Memory B cell (primary cell): ENCODE results near the gene CST5.

Experiments
- ATAC-seq: fragments of 150-1000 bp; cut with Tn5 transposase; 2 replicates; pipeline ENCODE4 v1.10.0; 2021; ENCODE audit warnings: low read depth, mild to moderate bottlenecking, moderate library complexity
- DNase-seq, 2 donors: peaks; one replicate each; pipeline ENCODE4 v3.0.0; 2022; ENCODE audit warnings: low spot score in 2 of 2
- H3K27ac Mint-ChIP-seq: one replicate; pipeline ENCODE4 v1.8.0; 2022; ENCODE audit warnings: mild to moderate bottlenecking, moderate library complexity, mixed read lengths
- H3K27me3 Mint-ChIP-seq: one replicate; pipeline ENCODE4 v1.8.0; 2022; ENCODE audit warnings: mixed read lengths
- H3K36me3 Mint-ChIP-seq: one replicate; pipeline ENCODE4 v1.8.0; 2022; ENCODE audit warnings: mild to moderate bottlenecking, mixed read lengths
- H3K4me1 Mint-ChIP-seq: one replicate; pipeline ENCODE4 v1.8.0; 2022; ENCODE audit warnings: mixed read lengths
- H3K4me3 Mint-ChIP-seq: one replicate; pipeline ENCODE4 v1.8.0; 2022; ENCODE audit warnings: mild to moderate bottlenecking, moderate library complexity, mixed read lengths
- H3K9me3 Mint-ChIP-seq: one replicate; pipeline ENCODE4 v1.8.0; 2022; ENCODE audit warnings: mixed read lengths

Gene CST5, protein sequence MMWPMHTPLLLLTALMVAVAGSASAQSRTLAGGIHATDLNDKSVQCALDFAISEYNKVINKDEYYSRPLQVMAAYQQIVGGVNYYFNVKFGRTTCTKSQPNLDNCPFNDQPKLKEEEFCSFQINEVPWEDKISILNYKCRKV

DNA sequence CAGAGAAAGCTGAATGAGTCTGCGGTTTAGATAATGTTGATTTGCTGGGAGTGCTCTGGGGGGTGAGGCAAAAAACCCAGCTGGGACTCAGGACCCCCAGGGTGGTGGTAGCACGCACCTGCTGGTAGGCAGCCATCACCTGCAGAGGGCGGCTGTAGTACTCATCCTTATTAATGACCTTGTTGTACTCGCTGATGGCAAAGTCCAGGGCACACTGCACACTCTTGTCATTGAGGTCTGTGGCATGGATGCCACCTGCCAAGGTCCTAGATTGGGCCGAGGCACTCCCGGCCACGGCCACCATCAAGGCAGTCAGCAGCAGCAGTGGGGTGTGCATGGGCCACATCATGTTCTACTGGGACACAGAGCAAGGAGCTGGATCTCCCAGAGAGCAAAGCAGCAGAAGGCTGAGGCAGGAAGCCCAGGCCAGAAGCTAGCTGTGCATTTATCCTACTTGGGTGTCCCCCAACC lies at the start of gene CST5:
CST5 (minus strand) TSS at position 421 of the 471 bp plus-strand sequence; CDS start at position 349, 72 bp downstream.
- Mint-ChIP-seq H3K27me3 (peaks cover 7% of the 10 kb centered on the region), H3K4me3 (no peak within 1 kb of the TSS), H3K27ac (no peak within 1 kb of the TSS), H3K4me1 (peaks cover 3% of the 10 kb centered on the region), H3K9me3 (no peaks in the 10 kb centered on the region), H3K36me3 (no peaks in the 10 kb centered on the region)
- DNase-seq: no peak
- ATAC-seq: no peak

DNA sequence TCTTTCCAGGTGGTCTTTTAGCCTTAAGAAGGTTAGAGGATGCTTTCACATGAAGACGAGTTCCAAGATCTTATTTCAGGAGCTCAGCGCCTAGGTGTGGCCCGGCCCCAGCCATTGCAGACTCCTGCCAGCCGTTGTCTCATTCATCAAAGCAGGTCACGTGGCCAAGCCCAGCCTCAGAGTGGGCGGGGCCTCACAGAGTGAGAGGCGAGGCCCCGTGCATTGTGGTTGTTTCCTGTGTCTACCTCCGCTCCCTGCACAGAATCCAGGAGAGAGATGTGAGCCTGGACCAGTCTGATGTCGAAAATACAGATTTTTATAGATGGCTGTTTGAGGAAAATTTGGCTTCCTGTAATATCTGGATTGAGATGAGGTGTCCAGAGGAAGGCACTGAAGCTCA lies 49.2 kb upstream of the CST5 start:
- H3K27me3 Mint-ChIP-seq: peaks cover 4% of the 10 kb centered on the region
- H3K36me3 Mint-ChIP-seq: peaks cover 2% of the 10 kb centered on the region
- ATAC-seq: no peak
- DNase-seq: no peak
- peaks cover 9% of the 10 kb centered on the region for H3K9me3 Mint-ChIP-seq
- no peaks in the 10 kb centered on the region for H3K4me1 Mint-ChIP-seq
- H3K27ac Mint-ChIP-seq: no peak overlapping the region
- H3K4me3 Mint-ChIP-seq: no peak overlapping the region

DNA sequence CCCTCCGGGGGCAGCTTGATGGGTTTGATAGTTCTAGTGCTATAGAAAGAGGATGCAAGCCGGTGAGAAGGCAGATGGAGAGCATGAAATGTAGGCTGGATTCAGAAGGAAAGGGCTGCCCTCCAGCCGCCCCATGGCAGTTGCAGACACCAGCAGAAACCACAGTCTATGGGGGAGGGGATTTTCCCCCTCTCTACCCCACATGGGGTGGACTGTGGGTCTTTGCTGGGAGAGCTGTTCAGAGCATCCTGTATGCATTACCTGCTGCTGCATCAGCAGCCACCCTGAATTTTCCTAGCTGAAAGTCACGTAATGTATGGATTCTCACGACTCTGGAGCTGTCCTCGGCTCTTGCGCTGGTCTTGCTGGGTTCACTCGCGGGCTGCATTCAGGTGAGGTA lies 48.8 kb upstream of the CST5 start:
- ATAC-seq (no peak), DNase-seq (no peak)
- Mint-ChIP-seq H3K4me3 (no peak overlapping the region), H3K27me3 (peaks cover 4% of the 10 kb centered on the region), H3K9me3 (peaks cover 9% of the 10 kb centered on the region), H3K27ac (no peak overlapping the region), H3K36me3 (peaks cover 2% of the 10 kb centered on the region), H3K4me1 (no peaks in the 10 kb centered on the region)

DNA sequence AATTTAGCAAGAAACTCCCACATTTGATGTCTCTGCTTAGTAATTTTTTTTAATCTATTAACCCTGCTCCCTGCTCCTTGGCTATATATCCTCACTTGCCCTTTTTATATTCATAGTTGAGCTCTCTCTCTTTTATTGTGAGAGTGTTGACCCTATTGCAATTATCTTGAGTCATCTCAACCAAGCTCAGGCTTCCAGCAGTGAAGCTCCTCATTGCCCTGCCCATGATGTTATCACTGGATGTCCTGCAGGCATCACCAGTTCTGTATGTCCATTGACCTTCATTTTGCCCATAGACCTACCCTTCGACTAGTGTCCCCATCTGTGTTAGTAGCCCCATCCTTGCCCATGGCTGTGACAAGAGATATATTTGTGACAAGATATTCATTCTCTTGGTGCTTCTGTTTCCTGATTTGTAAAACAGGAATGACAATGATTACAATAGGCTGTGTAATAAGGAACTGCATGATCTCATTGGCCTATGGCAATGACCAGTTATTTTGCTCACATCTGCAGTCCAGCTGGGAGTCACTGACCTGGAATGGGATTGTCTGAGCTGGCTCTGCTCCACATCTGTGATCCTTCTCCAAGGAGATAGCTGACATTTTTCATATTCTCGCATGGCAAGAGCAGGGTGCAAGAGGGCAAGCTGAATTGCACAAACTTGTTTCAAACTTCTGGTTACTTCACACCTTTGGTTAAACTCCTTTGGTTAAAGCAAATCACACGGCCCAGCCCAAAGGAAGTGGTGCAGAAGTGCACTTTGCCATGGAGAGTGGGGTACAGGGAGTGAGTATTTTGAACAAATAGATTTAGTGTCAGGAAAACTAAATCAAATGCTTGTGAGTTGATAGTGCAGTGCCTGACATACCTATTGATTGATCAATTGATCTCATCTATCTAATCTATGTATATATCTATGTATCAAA lies 47.7 kb upstream of the CST5 start:
- Mint-ChIP-seq H3K27ac (no peak overlapping the region), H3K4me3 (no peak overlapping the region)

DNA sequence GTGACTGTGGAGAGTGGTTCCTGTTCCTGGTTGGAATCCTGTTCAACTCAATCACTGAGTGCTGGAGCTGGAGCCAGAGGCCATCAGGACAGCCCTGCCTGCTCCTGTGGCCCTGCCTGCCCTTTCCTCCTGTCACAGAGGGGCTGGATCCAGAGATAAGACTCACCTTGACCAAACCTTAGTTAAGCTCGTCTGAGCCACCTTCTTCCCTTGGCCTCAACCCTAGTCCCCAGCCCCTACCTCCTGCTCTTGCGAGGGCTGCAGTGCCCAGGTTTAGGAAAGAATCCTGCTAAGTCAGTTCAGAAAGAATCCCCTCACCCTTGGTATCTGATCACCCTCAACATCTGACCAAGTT lies 47.0 kb upstream of the CST5 start:
- Mint-ChIP-seq H3K4me3 (no peak overlapping the region), H3K36me3 (peaks cover 2% of the 10 kb centered on the region), H3K9me3 (peaks cover 11% of the 10 kb centered on the region), H3K4me1 (no peaks in the 10 kb centered on the region), H3K27me3 (peaks cover 10% of the 10 kb centered on the region), H3K27ac (no peak overlapping the region)
- DNase-seq (no peak), ATAC-seq (no peak)

More for the DNA sequence above, 47.7 kb upstream of the CST5 start:
- no peaks in the 10 kb centered on the region for H3K4me1 Mint-ChIP-seq
- H3K36me3 Mint-ChIP-seq: peaks cover 2% of the 10 kb centered on the region
- peaks cover 11% of the 10 kb centered on the region for H3K9me3 Mint-ChIP-seq
- H3K27me3 Mint-ChIP-seq: peaks cover 9% of the 10 kb centered on the region
- ATAC-seq (no peak), DNase-seq (no peak)

DNA sequence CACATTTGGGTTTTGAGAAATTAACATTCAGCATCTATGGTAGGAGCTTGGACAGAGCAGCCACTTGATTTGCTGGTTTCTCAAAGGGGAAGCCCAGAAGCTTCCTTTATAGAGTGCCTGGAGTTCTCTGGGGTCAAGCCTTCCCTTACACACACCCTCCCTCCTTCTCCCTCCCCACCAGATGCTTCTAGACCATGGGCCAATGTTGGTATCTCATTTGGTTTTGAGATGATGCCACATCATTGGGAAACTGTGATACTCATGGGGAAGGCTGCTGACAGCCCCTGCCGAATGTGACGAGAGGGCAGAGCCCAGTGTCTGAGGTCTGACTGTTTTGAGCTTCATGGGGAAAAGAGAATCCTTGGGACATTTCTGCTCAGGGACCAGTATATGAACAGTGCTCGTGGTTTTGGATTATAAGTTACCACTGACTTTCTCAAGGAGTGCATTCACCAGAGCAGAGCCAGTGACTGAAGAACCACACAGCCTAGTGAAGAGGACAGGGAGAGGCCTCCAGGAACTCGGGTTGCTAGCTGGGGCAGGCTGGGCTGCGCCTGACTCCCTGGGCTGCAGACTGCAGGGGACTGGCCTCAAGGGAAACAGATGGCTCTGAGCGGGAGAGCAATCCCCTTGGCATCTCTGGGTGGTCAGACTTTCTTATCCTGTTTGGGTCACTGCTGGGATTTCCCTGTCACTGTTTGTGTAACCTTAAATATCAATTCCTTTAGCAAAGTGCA lies 46.4 kb upstream of the CST5 start:
- peaks cover 2% of the 10 kb centered on the region for H3K36me3 Mint-ChIP-seq
- no peak overlapping the region for H3K4me3 Mint-ChIP-seq
- ATAC-seq (no peak), DNase-seq (no peak)
- peaks cover 10% of the 10 kb centered on the region for H3K27me3 Mint-ChIP-seq
- no peaks in the 10 kb centered on the region for H3K4me1 Mint-ChIP-seq
- H3K27ac Mint-ChIP-seq: no peak overlapping the region
- peaks cover 11% of the 10 kb centered on the region for H3K9me3 Mint-ChIP-seq

DNA sequence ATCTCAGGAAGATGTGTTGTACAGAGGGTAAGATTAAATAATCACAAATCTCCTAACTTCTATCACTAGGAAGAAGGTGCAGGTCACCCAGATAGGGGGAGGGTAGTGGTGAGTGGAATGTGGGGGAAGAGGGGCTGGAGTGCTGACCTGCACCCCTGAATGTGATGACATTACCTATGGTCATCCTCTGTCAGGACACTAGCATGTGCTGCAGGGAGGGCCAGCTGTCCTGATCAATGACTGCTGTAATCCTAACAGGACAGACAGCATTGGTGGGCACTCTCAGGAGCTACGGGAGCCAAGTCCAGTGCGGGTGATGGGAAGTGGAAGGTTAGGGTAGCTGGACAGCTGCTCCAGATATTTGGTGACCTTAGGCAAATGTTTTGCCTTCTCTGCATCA lies 45.2 kb upstream of the CST5 start:
- Mint-ChIP-seq H3K36me3 (no peaks in the 10 kb centered on the region), H3K27me3 (peaks cover 7% of the 10 kb centered on the region), H3K4me1 (no peaks in the 10 kb centered on the region), H3K4me3 (no peak overlapping the region), H3K9me3 (peaks cover 2% of the 10 kb centered on the region), H3K27ac (no peak overlapping the region)
- DNase-seq (no peak), ATAC-seq (no peak)

DNA sequence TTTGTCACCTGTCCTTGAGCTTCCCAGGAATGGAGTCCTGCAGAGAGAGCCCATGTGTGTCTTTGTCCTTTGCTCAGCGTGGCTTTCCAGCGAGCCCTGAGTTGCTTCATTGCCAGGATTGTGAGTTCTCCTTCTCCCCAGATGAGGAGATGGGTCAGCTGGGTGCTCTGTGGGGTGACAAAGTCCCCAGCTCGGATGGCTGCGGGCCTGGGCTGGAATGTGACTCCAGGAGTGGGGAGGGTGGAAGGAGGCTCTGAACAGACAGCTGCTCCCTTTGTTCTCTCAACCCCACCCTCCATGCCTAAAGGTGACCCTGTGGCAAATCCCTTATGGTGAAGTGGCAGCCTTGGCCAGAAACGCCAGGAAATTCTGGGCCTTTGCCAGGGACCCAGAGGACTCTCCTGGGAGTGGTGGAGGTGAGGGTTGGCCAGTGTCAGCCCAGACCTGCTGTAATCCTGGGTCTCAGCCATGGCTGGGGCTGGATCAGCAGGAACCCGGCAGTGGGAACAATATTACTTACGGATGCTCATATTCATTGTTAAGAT lies 44.4 kb upstream of the CST5 start:
- H3K27ac Mint-ChIP-seq: no peak overlapping the region

DNA sequence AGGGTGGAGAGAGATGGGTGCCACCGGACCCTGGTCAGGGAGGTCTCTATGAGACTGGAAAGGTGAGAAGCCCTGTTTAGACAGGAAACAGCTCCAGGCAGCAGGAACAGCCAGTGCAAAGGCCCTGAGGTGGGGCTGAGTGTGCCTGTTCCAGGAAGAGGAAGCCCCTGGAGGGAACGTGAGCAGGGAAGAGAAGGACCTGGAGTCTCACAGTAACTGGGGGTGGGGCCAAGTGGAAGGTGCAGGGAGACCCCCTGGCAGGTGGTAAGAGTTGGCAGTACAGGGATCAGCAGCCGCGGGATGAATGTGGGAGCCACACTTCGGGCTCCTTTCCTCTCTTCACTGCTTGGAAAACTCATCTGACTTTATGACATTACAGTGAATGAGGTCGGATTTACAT lies 43.8 kb upstream of the CST5 start:
- H3K27me3 Mint-ChIP-seq: peaks cover 9% of the 10 kb centered on the region
- DNase-seq (no peak), ATAC-seq (no peak)
- H3K4me3 Mint-ChIP-seq: no peak overlapping the region
- no peak overlapping the region for H3K27ac Mint-ChIP-seq
- no peaks in the 10 kb centered on the region for H3K36me3 Mint-ChIP-seq
- peaks cover 1% of the 10 kb centered on the region for H3K9me3 Mint-ChIP-seq
- no peaks in the 10 kb centered on the region for H3K4me1 Mint-ChIP-seq

More for the DNA sequence above, 44.4 kb upstream of the CST5 start:
- Mint-ChIP-seq H3K4me3 (no peak overlapping the region), H3K4me1 (no peaks in the 10 kb centered on the region), H3K27me3 (peaks cover 9% of the 10 kb centered on the region), H3K36me3 (no peaks in the 10 kb centered on the region), H3K9me3 (peaks cover 1% of the 10 kb centered on the region)
- ATAC-seq (no peak), DNase-seq (no peak)

DNA sequence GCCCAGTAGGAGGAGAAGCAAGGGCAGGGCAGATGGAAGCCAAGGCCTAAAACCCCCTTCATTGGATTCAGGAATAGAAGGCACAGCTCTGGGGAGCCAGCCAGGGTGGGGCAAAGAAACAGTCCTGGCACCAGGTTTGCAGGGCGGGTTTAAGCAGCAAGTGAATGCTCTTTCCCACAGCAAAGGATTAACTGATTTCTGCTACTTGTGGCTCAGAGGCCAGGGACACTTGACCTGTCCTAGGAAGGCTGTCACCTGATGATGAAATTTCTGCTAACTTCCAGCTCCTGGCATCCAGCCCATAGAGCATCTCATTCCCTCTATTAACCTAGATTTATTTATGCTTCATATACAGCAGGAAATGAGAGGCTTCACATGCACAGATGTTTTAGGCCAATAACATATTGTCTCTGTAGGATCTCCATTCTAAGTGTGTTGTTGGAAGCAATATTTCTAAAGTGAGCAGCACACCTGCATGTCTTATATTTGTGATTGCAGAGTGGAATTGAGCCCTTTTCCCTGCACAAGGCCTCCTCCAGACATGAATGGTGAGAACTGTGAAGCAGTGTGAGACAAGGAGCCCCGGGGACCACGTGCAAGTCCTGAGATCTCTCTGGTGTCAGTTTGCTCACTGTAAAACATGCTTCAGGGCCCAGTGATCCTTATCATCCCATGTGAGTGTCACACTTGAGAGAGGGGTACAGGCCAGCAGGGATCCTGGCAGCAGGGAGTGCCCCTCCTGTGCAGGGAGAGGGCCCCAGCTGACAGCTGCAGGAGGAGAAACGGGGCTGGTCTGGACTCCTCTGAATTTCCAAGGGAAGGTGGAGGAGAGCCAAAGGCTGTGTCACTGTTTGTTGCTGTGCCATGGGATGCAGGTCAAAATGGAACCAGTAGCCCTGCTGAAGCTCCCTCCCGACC lies 41.1 kb upstream of the CST5 start:
- DNase-seq (no peak), ATAC-seq (no peak)
- Mint-ChIP-seq H3K4me1 (no peaks in the 10 kb centered on the region), H3K36me3 (no peaks in the 10 kb centered on the region), H3K27me3 (peaks cover 11% of the 10 kb centered on the region), H3K4me3 (no peak overlapping the region), H3K9me3 (peaks cover 1% of the 10 kb centered on the region), H3K27ac (no peak overlapping the region)

DNA sequence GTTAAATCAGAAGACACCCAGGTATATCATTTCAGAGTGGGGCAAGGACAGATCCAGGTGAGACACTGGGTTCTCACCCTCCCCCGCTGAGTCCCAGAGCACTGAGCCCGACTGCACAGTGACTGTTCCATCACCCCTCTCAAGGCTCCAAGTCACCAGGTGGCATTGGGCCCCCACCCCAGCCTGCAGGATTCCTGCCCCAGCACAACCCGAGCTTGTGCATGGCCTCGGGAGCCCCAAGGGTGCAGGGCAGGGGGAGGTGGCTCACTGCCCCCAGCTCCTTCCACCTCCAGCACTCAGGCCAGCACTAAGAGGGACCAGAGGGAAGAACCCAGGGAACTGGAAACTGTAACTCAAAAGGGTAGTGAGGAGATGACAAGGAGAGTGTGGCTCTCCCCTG lies 39.3 kb upstream of the CST5 start:
- DNase-seq (no peak), ATAC-seq (no peak)
- no peaks in the 10 kb centered on the region for H3K4me1 Mint-ChIP-seq
- H3K9me3 Mint-ChIP-seq: peaks cover 1% of the 10 kb centered on the region
- H3K36me3 Mint-ChIP-seq: no peaks in the 10 kb centered on the region
- peaks cover 11% of the 10 kb centered on the region for H3K27me3 Mint-ChIP-seq
- H3K27ac Mint-ChIP-seq: no peak overlapping the region
- H3K4me3 Mint-ChIP-seq: no peak overlapping the region

DNA sequence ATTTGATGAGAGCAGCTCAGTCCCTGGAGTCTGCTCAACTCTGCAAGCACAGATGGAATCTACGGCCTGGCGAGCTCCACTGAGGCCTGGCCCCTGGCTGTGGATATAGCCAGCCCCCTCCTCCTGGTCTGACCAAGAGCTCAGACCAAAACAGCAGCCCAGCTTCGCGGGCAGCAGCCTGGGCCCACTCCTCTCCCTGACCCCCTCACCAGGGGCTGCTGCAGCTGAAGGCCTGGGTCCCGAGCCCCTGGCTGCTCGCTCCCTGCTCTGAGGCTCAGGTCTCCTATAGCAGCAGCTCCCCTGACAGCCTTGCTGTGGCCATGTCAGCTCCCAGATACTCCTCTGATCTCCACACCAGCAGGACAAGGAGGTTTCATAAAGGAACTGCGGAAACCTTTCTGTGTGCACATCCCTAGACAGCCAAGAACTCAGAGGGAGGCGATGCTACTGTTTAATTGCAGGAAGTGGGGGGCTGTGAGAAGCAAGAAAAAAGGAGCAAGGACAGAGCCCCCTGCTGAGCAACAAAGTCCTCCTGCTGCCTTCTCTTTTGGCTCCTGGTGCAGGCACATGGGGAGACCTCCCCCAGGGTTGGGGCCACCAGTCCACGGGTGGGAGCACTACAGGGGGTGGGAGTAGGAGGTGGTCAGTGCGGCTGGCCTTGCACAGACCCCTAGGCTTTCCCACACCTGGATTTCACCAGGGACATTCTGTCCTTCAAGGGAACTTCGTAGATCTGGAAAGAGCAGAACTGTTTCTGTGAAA lies 38.7 kb upstream of the CST5 start:
- DNase-seq: no peak
- Mint-ChIP-seq H3K36me3 (no peaks in the 10 kb centered on the region), H3K9me3 (peaks cover 1% of the 10 kb centered on the region), H3K4me3 (no peak overlapping the region), H3K4me1 (no peaks in the 10 kb centered on the region), H3K27ac (no peak overlapping the region), H3K27me3 (peaks cover 11% of the 10 kb centered on the region)
- ATAC-seq: no peak
